Measurements from ENCODE around the gene TUBB4A. TPM values are rescaled to one million over a fixed set of nuclear protein-coding genes. Genes with fewer than 3 reads are reported as not detected.
A peak's percentile ranks its signal among the peaks of the same experiment; 100 is the strongest.

TUBB4A gene
- total and polyA plus RNA-seq, 4 donors: 0.05 to 2.1 (median 0.18) TPM

- Histone ChIP-seq H3K27me3 (ENCODE audit: control insufficient read depth in 3 of 3, insufficient read depth in 3 of 3, low read length in 2 of 3) (peaks cover 0 to 14% (median 8%) of the 10 kb centered on the region in 3 donors), H3K27ac (ENCODE audit: low read depth in 1 of 2, low read length in 1 of 2) (no peak overlapping the region), H3K9ac (ENCODE audit: insufficient read depth in 1 of 2, low read length in 2 of 2) (no peak overlapping the region), H3K36me3 (ENCODE audit: control insufficient read depth in 4 of 4, insufficient read depth in 4 of 4, low read length in 4 of 4) (no peaks in the 10 kb centered on the region), H3K9me3 (ENCODE audit: control insufficient read depth in 4 of 4, insufficient read depth in 3 of 4, low read length in 3 of 4) (peaks cover 0 to 2% (median 0%) of the 10 kb centered on the region in 4 donors), H3K4me3 (no peak overlapping the region), H3K4me1 (ENCODE audit: control insufficient read depth in 5 of 5, insufficient read depth in 5 of 5, low read length in 5 of 5) (peaks cover 0 to 8% (median 0%) of the 10 kb centered on the region in 5 donors)
- DNase-seq: no peak
- no peak for ATAC-seq (ENCODE audit: insufficient read depth, low FRiP score)
- WGBS, 2 donors: 87 to 90% methylated on average over 13 of the region's 13 CpGs
- no peak for TF ChIP-seq CTCF (IDR thresholded peaks at IDR 0.05; ENCODE audit: control extremely low read depth, extremely low read depth)
Measured at GRCh38 chr19:6478815-6479214, 23.3 kb downstream of the TUBB4A start.

- WGBS, 2 donors: 46 to 63% methylated on average over 29 of the region's 29 CpGs
- H3K4me3 ChIP-seq: no peak overlapping the region
- peaks cover 0 to 14% (median 8%) of the 10 kb centered on the region in 3 donors for H3K27me3 ChIP-seq (ENCODE audit: control insufficient read depth in 3 of 3, insufficient read depth in 3 of 3, low read length in 2 of 3)
Measured at GRCh38 chr19:6476896-6477431, 25.1 kb downstream of the TUBB4A start.

GRCh38 chr19:6476155-6476895 lies 25.8 kb downstream of the TUBB4A start:
- ATAC-seq (ENCODE audit: insufficient read depth, low FRiP score) (peak; percentile 88), DNase-seq (peak; percentile 31 to 71 (median 51))
- Histone ChIP-seq H3K27me3 (ENCODE audit: control insufficient read depth in 3 of 3, insufficient read depth in 3 of 3, low read length in 2 of 3) (peaks cover 0 to 14% (median 8%) of the 10 kb centered on the region in 3 donors), H3K27ac (ENCODE audit: low read depth in 1 of 2, low read length in 1 of 2) (no peak overlapping the region), H3K9me3 (ENCODE audit: control insufficient read depth in 4 of 4, insufficient read depth in 3 of 4, low read length in 3 of 4) (peaks cover 0 to 2% (median 0%) of the 10 kb centered on the region in 4 donors), H3K4me1 (ENCODE audit: control insufficient read depth in 5 of 5, insufficient read depth in 5 of 5, low read length in 5 of 5) (peaks cover 0 to 8% (median 0%) of the 10 kb centered on the region in 5 donors), H3K4me3 (no peak overlapping the region), H3K36me3 (ENCODE audit: control insufficient read depth in 4 of 4, insufficient read depth in 4 of 4, low read length in 4 of 4) (no peaks in the 10 kb centered on the region), H3K9ac (ENCODE audit: insufficient read depth in 1 of 2, low read length in 2 of 2) (no peak overlapping the region)
- WGBS, 2 donors: 36 to 63% methylated on average over 33 of the region's 33 CpGs
- TF ChIP-seq CTCF (IDR thresholded peaks at IDR 0.05; ENCODE audit: control extremely low read depth, extremely low read depth): no peak

More at GRCh38 chr19:6476896-6477431, 25.1 kb downstream of the TUBB4A start:
- no peak for ATAC-seq (ENCODE audit: insufficient read depth, low FRiP score)
- peaks cover 0 to 2% (median 0%) of the 10 kb centered on the region in 4 donors for H3K9me3 ChIP-seq (ENCODE audit: control insufficient read depth in 4 of 4, insufficient read depth in 3 of 4, low read length in 3 of 4)
- no peaks in the 10 kb centered on the region for H3K36me3 ChIP-seq (ENCODE audit: control insufficient read depth in 4 of 4, insufficient read depth in 4 of 4, low read length in 4 of 4)
- DNase-seq: no peak
- H3K9ac ChIP-seq (ENCODE audit: insufficient read depth in 1 of 2, low read length in 2 of 2): no peak overlapping the region
- peaks cover 0 to 8% (median 0%) of the 10 kb centered on the region in 5 donors for H3K4me1 ChIP-seq (ENCODE audit: control insufficient read depth in 5 of 5, insufficient read depth in 5 of 5, low read length in 5 of 5)
- no peak for TF ChIP-seq CTCF (IDR thresholded peaks at IDR 0.05; ENCODE audit: control extremely low read depth, extremely low read depth)
- H3K27ac ChIP-seq (ENCODE audit: low read depth in 1 of 2, low read length in 1 of 2): no peak overlapping the region
